ENCODE results near the gene ATP2C2.

The ATP2C2 gene

DNA sequence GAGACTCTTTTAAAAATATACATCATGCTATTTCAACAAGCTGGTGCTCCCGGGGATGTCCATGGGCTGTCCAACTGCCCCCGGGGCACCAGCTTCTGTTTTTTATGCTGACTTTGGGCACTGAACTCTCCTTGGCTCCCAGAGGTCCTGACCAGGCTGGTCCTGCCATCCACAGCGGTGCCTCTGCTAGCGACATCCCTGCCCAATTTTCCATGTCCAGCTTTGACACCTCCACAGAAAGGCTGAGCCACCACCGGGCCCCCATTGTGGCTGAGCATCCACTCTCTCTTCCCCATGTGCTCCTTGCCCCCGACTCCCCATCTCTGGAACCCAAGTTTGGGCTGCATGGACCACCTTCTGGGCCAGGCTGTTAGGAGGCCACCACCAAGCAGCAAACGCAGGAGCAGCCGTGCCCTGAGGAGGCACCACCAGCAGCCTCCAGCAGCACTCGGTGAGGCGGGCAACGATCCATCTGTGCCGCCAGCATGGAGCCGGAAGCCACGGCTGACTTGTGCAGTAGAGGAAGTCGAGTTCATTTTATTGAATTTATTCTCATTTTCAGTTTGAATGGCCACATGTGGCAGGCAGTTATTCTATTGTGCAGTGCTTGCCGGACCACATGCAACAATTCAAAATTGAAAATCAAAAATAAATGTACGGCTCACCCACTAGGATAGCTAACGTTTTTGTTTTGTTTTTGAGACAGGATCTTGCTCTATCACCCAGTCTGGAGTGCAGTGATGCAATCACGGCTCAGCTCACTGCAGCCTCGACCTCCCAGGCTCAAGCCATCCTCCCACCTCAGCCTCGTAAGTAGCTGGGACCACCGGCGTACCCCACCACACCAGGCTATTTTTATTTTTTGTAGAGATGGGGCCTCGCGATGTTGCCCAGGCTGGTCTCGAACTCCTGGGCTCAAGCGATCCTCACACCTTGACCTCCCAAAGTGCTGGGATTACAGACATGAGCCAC, 139.0 kb downstream of the ATP2C2 start:
- in situ Hi-C loops (cut with HindIII; ENCODE audit: low sequenced_read_pairs) = no loop called here

DNA sequence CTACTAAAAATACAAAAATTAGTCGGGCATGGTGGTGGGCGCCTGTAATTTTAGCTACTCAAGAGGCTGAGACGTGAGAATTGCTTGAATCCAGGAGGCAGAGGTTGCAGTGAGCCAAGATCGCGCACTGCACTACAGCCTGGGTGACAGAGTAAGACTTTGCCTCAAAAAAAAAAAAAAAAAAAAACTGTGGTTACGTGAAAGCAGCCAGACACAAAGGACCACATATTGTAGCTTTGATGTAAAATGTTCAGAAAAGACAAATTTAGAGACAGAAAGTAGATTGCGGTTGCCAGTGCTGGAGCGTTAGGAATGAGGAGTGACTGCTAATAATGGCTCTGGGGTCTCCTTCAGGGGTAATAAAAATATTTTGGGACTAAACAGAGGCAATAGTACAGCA, 140.2 kb downstream of the ATP2C2 start:
- in situ Hi-C loops (cut with HindIII; ENCODE audit: low sequenced_read_pairs) = no loop called here

DNA sequence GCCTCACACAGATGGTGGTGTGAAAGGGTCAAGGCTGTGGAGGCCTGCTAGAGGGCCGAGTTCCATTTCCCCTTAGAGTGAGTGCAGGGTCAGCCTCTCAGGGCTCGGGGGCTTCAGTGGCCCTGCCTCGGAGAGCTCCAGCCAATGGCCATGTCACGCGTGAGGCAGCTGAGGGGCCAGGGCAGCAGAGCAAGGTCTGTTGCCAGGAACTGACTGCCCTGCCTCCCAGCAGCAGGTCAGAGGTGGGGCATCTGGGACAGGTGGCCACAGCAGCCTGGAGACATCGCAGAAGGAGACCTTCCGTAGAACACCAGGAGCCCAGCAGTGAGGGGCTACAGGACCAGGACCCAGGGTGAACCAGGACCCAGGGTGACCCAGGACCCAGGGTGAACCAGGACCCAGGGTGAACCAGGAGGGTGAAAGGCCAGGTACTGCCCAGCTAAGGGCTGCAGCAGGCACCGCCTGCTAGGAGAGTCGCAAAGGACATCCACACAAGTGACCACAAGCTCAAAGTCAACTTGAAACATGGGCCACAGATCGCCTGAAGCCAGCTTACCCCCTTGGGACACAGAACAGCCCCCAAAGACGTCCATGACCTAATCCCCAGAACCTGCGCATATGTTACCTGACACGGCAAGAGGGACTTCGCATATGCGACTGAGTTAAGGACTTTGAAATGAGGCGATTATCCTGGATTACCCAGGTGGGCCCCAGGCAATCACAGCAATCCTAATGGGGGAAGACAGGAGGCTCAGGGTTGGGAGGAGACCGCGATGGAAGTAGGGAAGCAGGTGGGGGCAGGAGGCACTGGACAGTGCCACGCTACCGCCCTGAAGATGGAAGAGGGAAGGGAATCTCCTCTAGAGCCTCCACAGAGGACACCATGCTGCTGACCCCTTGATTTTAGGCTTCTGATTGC, 141.0 kb downstream of the ATP2C2 start:
- in situ Hi-C loops (cut with HindIII; ENCODE audit: low sequenced_read_pairs) = no loop called here

DNA sequence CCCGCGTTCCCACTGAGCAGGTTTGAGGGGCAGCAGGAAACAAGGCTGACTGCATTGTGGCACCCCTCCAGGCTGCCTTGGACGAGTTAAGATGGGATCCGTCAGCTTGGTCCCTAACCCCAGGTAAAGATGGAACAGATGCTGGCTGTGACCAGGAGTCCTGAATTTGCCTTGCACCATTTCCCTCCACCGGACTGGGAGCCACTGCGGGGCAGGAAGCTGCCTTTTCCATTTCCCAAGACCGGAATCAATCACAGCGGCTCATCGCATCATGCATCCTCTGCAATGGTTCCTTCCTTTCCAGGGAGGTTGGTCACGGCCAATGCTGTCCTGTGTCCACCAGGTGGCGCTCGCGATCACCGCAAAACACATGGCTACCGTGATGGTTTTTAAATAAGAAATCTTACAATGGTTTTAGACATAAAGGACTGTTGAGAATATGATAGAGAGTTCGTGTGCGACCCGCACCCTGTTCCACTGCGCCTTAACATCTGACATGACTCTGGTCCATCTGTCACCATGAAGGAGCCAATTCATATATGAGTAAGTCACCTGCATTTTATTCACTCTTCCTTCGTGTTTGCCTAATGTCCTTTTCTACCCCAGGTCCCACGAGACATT, 143.0 kb downstream of the ATP2C2 start:
- in situ Hi-C loops (cut with HindIII; ENCODE audit: low sequenced_read_pairs) = no loop called here

DNA sequence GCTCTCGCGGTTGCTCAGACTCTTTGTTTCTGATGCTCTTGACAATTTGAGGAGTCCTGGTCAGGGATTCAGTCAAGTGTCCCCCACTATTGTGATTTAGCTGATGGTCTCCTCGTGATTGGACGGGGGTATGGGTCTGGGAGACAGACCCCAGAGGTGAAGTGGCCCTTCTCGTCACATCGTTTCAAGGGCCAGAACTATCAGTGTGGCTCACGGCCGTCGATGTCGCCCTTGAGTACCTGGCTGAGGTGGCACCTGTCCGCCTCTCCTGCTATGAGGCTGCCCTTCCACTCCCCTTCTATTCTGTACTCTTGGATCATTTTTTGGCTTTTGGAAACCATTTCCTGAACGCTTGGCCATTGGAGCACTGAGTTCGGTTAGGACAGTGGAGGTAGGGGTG, 143.5 kb downstream of the ATP2C2 start:
- in situ Hi-C loops (cut with HindIII; ENCODE audit: low sequenced_read_pairs) = no loop called here

DNA sequence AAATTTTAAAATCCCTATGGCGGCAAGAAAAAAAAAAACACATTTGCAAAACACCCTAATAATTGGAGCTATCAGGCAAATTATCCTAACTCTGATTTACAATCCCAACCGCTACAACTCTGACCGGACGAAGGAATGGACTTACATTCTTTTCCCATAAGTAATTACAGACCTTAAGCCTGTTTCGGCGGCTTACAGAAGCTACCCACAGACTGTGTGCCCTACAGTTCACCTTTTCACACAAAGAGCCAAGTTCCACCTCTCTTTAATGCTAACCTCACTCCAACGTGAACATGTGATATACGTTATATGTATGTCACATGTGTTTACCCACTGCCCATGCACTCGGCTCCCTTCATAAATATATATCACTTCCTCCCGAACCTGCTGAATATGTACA, 144.8 kb downstream of the ATP2C2 start:
- in situ Hi-C loops (cut with HindIII; ENCODE audit: low sequenced_read_pairs) = no loop called here

DNA sequence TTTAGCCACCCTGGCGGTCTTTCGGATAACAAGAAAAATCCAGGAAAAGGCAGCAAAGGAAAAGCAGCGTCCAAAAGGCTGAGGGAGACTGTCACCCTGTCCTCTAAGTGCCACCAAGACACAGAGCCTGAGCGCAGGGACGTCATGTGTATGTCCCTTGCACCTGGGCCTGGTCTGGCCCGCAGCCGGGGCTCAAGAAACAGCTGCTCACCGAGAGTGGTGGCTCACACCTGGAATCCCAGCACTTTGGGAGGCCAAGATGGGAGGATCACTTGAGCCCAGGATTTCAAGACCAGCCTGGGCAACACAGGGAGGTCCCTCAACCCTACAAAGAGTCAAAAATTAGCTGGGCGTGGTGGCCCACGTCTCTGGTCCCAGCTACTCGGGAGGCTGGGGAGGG, 145.3 kb downstream of the ATP2C2 start:
- in situ Hi-C loops (cut with HindIII; ENCODE audit: low sequenced_read_pairs) = no loop called here

Measured in DLD1 (cell line).